GM15510 (cell line): ENCODE results near the gene NTRK3.

Experiments used
- POLR2A ChIP-seq: IDR thresholded peaks from 3 replicates; pipeline ENCODE4 v1.6.1; 2011; ENCODE audit warnings: borderline replicate concordance; ENCODE audit not compliant: insufficient read length; ENCODE audit errors: extremely low read depth

Gene NTRK3

DNA sequence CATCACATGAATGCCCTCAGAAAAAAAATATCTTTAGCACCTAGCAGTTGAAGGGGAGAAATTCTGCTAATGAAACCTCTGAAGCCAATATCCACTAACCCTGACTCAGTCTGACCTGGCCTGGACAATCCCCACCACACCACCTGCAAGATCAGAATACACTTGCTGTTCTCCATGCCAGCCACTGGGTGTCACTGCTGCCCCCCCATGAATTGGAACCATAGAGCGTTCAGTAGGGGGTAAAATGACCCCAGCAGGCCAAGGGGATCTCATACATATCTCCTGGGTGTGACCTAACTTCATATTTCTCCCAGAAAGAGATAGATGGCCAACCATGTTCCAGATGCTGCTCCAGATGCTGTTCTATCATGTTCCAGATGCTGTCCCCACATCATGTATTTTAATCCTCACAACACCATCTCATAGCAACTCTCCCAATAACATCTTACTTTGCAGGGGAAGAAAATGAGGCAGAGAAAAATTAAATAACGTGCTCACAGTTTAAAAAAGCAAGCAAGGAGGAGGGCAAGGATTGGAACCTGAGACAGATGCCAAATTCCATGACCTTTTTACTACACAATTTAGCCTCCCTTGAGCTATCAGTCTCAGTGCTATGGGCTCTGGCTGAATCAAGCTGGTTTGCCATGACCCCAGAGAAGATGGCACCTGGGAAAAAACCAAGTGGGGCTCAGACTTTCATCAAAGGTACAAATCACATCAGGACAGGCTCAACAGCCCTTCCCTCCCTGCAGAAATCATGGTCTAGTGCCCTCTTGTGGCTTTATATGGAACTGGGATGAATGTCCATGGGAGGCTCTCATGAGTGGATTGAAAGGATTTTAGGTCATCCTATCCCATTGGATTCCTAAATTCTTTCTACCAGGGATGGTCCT, 12.4 kb downstream of the NTRK3 start:
- no peak for TF ChIP-seq POLR2A

DNA sequence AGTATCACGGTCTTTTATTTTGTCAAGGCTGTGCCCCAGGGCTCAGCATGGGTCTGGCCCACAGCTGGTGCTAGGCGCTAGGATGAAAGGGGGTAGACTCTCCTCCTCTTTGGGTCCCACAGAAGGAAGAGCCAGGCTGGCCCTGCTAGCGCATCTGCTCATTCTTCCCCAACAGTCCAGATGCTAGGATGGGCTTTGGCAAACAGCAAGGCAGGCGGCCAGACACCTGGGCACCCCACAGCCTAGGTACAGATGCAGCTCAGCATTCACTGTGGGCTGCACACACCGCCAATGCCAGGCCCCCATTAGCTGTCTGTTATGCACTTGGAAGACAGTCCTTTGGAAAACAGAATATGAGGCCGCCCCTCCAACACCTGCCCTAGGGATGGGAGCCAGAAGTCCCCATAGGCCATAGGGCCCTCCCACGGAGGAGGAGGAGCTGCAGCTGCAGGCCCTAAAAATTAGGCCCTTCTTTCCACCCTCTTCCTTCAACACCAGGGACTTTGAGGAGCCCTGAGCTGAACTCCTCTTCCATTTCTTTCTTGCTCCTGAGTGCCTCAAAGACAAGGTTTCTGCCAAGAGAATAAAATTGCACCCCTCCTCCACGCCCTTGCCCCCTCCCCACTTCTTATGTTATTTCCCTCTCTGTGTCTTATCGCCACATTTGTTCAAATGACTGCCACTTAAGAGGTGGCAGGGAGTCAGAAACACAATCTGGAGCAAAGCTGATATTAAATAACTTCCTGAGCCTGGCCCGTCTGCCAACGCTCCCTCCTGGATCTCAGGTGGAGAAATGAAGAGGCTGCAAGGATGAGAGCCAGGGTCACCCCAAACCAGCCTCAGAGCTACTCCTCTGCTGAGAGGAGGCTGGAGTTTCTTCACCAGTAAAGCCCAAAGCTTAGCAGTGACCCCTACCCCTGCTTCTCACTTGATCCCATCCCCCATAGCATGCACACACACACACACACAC, 13.7 kb downstream of the NTRK3 start:
- no peak for TF ChIP-seq POLR2A

DNA sequence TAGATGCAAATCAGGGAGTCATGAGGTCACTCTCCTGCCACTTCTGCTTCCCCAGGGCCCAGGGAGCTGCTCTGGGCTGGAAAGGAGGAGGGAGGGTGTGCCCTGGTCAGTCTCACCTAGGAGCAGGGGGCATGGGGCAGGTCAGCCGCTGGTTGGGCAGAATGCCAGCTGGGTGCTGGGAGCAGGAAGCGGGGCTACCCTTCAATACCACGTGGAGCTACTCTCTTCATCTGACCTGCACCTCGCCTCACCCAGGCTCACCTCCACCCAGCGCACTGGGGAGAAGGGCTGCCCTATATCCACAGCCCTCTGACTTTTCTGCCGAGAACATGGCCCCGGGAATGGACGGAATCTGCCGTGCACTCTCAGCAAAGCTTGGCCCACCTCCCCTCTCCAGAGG, 15.1 kb downstream of the NTRK3 start:
- no peak for TF ChIP-seq POLR2A

DNA sequence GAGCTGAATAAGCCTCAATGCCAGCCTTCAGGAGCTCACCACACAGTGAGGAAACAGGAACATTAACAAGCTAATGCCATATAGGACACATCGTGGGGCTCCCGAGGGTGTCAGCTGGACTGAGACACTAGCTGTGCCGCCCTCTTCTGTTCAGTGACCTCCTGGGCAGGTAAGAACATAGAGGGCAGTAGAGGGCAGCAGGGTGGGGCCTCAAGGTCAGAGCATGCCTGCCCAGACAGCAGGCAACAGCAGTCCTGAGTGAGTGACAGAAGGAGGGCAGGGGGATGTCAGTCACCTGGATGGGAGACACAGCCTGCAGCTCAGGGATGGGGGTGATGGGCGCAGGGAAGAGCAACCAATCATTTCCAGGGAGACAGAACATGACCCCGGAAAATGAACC, 15.5 kb downstream of the NTRK3 start:
- TF ChIP-seq POLR2A, result no peak

DNA sequence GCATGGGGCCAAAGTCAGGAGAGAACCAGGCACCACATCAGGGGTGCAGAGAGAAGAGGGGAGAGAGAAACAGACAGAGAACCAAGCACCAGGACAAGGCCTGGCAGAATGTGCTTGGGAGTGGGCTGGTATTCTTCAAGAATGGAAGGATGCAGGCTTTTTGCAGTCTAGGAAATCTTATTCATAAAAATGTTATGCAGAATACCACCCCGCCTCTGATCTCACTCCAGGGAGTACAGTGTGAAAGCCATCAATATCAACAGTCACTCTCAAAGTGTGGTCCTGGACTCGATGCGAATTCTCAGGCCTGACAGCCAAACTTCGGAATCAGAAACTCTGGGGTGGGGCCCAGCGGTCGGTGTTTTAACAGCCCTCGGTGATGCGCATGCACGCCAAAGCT, 16.9 kb downstream of the NTRK3 start:
- TF ChIP-seq POLR2A, result no peak

DNA sequence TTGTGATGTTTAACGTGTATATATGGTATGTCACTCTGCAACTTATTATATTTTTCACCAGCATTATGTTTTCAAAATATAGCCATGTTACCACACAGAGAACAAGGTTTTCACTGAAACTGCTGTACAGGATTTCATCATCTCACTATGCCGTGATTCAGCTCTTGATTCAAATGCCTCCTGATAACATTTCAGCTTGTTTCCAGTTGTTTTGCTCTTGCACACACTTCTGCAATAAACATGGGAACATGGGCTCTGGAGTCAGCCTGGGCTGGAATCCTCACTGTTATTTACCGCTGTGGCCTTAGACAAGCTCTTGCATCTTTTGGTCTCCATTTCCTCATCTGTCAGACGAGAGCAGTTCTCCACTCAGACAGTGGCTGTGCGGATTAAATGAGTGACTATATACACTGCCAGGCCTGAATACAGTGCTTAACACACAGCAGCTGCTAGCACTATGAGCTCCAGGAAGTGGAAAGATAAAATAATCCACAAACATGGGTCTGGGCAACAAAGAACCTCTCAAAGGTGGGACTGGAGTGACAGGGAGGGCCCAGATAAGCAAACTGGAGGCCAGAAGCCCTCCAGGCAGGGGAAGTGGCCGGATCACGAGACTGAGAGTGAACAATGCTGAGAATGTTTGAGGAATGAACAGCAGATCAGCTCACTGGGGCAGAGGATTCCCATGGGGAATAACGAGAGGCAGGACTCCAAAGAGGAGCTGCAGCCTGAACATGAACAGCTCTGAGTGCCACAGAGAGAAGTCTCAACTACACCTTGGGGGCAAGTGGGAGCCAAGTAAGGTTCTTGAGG, 17.7 kb downstream of the NTRK3 start:
- TF ChIP-seq POLR2A, result no peak

DNA sequence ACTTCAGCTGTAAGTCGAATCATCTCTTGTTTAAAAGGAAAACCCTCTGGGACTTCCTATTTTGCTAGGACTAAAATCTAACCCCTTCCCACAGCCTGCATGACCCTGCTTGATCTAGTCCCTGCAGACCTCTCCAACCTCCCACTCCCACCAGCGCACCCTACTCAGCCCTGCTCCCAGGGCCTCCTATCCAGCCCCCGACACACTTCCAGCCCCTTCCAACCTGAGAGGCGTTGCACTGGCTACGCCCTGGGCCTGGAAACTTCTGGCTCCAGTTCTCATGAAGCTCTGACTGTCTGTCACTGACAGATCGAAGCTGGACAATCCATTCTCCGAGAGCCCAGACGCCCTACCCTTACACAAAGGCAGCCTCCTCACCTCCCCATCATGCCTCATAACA, 21.8 kb downstream of the NTRK3 start:
- no peak for TF ChIP-seq POLR2A

DNA sequence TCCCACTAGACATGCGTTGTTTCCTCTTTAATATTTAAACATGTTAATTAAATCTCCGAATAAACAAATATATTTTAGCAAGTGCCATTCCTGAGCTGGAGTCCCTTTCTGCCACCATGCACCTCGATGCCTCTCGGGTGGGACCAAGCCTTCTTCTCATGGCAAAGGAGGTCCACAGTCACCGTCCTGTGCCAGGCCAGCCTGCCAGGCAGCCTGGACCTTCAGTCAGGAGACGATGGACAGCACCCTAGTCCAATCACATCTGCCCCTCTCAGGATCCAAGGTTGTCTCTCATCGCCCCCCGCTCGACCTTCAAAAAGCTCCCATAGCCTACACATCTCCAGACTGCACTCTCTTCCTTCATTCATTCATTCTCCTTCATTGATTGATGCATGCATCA, 22.6 kb downstream of the NTRK3 start:
- TF ChIP-seq POLR2A, result no peak

DNA sequence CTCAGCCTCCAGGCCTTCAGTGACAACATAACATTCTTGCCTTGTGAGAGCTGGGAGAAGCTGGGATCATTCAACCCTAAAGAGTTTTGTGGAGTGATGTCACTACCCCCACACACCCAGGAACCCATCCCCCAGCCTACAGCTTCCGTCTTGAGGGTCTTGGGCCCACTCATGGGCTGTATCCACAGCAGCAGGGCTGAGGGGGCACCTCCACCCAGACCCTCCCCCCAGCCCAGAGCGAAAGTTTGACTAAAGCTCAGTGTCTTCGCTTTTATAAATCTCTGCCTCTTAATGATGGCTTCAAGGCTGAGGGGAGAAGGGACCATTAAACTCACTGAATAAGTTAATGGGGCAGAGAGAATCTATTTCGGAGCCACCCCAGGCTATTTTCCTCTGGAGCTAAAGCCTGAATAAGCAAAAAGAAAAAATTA, 23.8 kb downstream of the NTRK3 start:
- no peak for TF ChIP-seq POLR2A

DNA sequence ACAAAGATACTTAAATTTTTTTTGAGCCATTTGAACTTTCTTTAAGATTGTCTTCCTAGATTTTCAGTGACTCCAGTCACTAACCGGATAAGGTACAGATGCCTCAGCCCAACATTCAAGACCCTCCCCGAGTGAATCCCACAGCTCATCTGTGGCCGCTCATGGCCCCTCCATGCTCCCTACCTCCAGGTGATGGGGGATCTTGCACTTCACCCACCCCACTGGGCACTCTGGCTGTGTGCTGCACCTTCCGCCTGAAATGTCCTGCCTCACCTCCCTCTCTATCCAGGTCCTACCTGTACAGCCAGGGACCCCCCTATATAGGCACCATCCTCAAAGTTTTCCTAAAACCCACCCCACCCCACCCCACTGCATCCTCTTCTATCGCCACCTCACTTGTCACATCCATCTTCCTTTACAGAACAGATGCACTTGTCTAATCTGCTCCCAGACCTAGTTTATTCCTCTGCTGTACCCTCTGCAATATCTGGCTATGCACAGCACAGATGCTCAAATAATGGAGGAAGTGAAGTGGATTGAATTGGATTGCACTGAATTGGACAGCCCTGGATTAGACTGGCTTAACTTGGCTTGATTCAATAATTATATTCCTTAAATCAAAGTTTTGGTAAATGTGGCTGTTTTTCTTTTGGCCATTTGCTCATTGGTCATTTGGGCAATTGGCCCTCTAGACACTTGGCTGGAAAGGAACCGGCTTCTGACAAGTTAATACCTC, 24.5 kb downstream of the NTRK3 start:
- no peak for TF ChIP-seq POLR2A

DNA sequence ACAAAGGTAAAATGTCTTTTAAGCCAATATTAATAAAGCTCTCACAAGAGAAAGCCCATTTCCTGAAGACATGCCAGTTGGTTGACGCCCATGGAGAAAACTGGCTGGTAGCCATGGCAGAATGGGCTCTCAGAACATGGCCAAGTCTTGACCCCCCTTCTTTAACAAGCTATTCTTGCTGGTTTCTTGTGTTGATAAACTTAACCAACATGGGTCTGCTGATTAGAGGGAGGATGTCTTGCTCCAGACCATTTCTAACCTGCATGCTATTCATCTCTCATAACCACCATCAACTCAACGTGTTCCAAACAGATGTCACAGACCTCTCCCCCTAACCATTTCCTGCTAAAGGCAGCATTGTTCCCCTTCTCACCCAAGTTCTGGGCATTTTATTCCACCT, 25.7 kb downstream of the NTRK3 start:
- TF ChIP-seq POLR2A, result no peak

DNA sequence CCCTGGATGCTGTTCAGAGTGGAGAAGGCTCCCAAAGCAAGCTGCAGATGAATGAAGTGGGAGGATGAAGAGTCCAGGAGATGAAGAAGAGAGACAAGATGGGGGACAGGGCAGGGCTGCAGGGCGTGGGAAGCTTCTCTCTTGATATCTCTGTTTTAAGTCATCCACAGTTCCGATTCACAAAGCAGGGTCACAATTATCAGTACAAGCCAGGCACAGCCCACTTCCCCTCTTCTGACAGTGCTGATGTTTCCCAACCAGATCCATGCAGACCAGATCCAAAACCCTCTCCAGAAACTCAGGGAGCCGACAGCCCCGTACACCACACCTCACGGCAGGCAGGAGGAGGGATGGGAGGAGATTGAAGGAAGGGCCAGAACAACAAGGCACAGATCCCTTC, 31.1 kb downstream of the NTRK3 start:
- no peak for TF ChIP-seq POLR2A

DNA sequence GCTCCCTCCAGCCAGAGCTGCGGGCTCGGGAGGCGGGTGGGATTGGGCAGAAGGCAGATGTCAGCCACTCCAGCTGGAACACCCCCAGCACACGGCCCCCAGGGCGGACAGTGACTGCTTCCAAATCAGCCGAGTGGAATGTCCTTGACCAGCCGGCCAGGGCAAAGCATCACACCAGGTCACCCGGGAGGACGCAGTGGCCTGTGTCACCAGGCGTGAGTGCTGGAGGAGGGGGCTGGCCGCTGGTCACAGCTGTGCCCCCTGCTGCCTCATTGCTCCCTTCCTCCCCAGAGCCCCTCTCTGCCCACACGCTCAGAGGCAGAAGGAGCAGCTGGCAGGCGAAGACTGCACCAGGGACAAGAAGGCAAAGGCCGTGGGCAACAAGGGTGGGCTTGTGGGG, 33.5 kb downstream of the NTRK3 start:
- TF ChIP-seq POLR2A, result no peak

DNA sequence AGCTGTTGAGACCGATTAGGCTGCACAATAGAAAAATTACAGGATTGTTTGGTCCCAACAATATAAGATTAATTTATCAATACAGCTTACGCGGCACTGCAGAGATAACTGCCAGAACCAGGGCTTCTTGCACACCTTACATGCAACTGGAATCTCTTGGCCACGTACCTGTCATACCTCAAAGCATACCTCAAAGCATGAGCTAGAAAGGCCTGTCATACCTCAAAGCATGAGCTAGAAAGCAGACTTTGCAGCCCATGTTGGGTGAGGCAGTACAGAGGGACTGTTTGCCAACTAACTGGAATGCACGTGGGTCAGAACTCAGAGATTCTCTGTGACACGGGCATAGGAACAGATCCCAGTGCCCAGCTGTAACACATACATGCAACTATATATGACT, 34.7 kb downstream of the NTRK3 start:
- no peak for TF ChIP-seq POLR2A
